Stimulated activated CD8-positive, alpha-beta memory T cell treated with anti-CD3 and anti-CD28 coated beads, Interleukin-4, amount 100 ng/mL, for 48 hours (primary cell): ENCODE results near the gene LHFPL2.

ENCODE experiments used
- DNase-seq: peaks from one replicate; pipeline ENCODE4 v3.0.0-alpha.2; 2020

Gene LHFPL2

GRCh38 chr5:78541086-78541654, 107.4 kb downstream of the LHFPL2 start:
- no peak for DNase-seq

- DNase-seq = no peak
Measured at GRCh38 chr5:78540335-78541085, 108.1 kb downstream of the LHFPL2 start.

GRCh38 chr5:78538240-78538850, 110.2 kb downstream of the LHFPL2 start:
- DNase-seq = no peak

- no peak for DNase-seq
Measured at GRCh38 chr5:78537821-78538220, 110.8 kb downstream of the LHFPL2 start.

- no peak for DNase-seq
Measured at GRCh38 chr5:78537411-78537810, 111.2 kb downstream of the LHFPL2 start.

GRCh38 chr5:78536661-78537196, 111.8 kb downstream of the LHFPL2 start:
- DNase-seq = no peak

GRCh38 chr5:78534905-78535200, 113.7 kb downstream of the LHFPL2 start:
- no peak for DNase-seq

GRCh38 chr5:78534148-78534904, 114.2 kb downstream of the LHFPL2 start:
- DNase-seq = no peak

- no peak for DNase-seq
Measured at GRCh38 chr5:78533356-78533755, 115.2 kb downstream of the LHFPL2 start.

GRCh38 chr5:78530342-78531096, 118.1 kb downstream of the LHFPL2 start:
- no peak for DNase-seq

GRCh38 chr5:78527925-78528324, 120.6 kb downstream of the LHFPL2 start:
- no peak for DNase-seq

GRCh38 chr5:78527054-78527859, 121.3 kb downstream of the LHFPL2 start:
- DNase-seq = no peak

GRCh38 chr5:78526049-78526525, 122.5 kb downstream of the LHFPL2 start:
- no peak for DNase-seq

GRCh38 chr5:78523314-78524193, 125.0 kb downstream of the LHFPL2 start:
- DNase-seq = no peak

- no peak for DNase-seq
Measured at GRCh38 chr5:78522476-78523260, 125.9 kb downstream of the LHFPL2 start.

- no peak for DNase-seq
Measured at GRCh38 chr5:78521455-78521854, 127.1 kb downstream of the LHFPL2 start.

GRCh38 chr5:78519198-78519941, 129.2 kb downstream of the LHFPL2 start:
- DNase-seq = no peak

GRCh38 chr5:78518365-78519197, 130.0 kb downstream of the LHFPL2 start:
- DNase-seq = no peak
